Kidney (tissue), 14 donors: Measurements from ENCODE around the gene GAPDH. TPM values are rescaled to one million over a fixed set of nuclear protein-coding genes. Genes with fewer than 3 reads are reported as not detected.

Experiments used
- DNase-seq, 5 donors: peaks; one replicate each; pipeline ENCODE4 v3.0.0-alpha.2; 2013 to 2020
- FAIRE-seq: peaks from 2 replicates; lab custom pipeline; 2012; peaks lifted over from hg19 to GRCh38; lab: Jason Lieb, UNC
- H3K27ac ChIP-seq, 2 donors: one replicate each; pipeline ENCODE4 v1.7.0; 2013; ENCODE audit warnings: low read depth in 2 of 2, low read length in 2 of 2, inconsistent platforms in 1 of 2
- H3K27me3 ChIP-seq: one replicate; pipeline ENCODE4 v1.7.1; 2013; ENCODE audit warnings: low read length, inconsistent platforms; ENCODE audit not compliant: control insufficient read depth, insufficient read depth
- H3K36me3 ChIP-seq, 3 donors: one replicate each; pipeline versions ENCODE4 v1.7.0 to v1.7.1; 2013; ENCODE audit warnings: low read length in 3 of 3, control low read depth in 1 of 3, inconsistent platforms in 1 of 3; ENCODE audit not compliant: insufficient read depth in 3 of 3, control insufficient read depth in 2 of 3
- H3K4me1 ChIP-seq, 3 donors: one replicate each; pipeline versions ENCODE4 v1.7.0 to v1.7.1; 2013; ENCODE audit warnings: low read length in 3 of 3, inconsistent platforms in 1 of 3, low read depth in 1 of 3; ENCODE audit not compliant: control insufficient read depth in 2 of 3, insufficient read depth in 2 of 3
- H3K4me3 ChIP-seq, 3 donors: one replicate each; pipeline versions ENCODE4 v1.7.0 to v1.8.1; 2013; ENCODE audit warnings: low read length in 3 of 3, control low read depth in 1 of 3, inconsistent platforms in 1 of 3
- H3K9ac ChIP-seq, 3 donors: one replicate each; pipeline versions ENCODE4 v1.7.0 to v1.7.1; 2013; ENCODE audit warnings: low read length in 3 of 3, control low read depth in 1 of 3, inconsistent platforms in 1 of 3
- H3K9me3 ChIP-seq, 3 donors: one replicate each; pipeline versions ENCODE4 v1.7.0 to v1.7.1; 2013; ENCODE audit warnings: low read length in 3 of 3, control low read depth in 1 of 3, inconsistent platforms in 1 of 3; ENCODE audit not compliant: control insufficient read depth in 2 of 3, insufficient read depth in 1 of 3
- intact Hi-C: fragments of 100-400 bp; cut with DNase I; formaldehyde crosslinking; loops from one replicate; pipeline ENCODE4 v1.11.1; 2022
- polyA plus RNA-seq: library from polyadenylated mRNA; stranded (reverse); fragments of 350-450 nt; fragmentation: Illumina TruSeq; extraction: RNeasy Lipid Tissue Mini Kit (QIAGEN cat#74804); gene quantifications from one replicate; pipeline ENCODE4 v1.2.3, GENCODE V29; 2014; ENCODE audit warnings: low read depth, low replicate concordance; ENCODE audit not compliant: insufficient read depth
- total RNA-seq: library from RNA; stranded (reverse); fragmentation: NEBNext Ultra II Directional; extraction: Animal tissue kit (Norgen Biotek cat#: 25700); gene quantifications from one replicate; pipeline ENCODE4 v1.2.1, GENCODE V29; 2021
- TF ChIP-seq, protein P1 (sequence below): IDR thresholded peaks from 3 replicates; pipeline ENCODE4 v1.5.1; 2012; ENCODE audit warnings: mild to moderate bottlenecking, moderate library complexity, borderline replicate concordance; ENCODE audit not compliant: insufficient read depth; ENCODE audit errors: extremely low read depth
- donor health status: control.
- donor health status: control.
- donor health status: control.
- donor health status: control.
- donor health status: control.
- donor health status: DM: yes; HTN: yes; CAD: no.
- donor health status: Normal renal cell carcinoma (clear cell type).

Gene GAPDH
- total and polyA plus RNA-seq, 2 donors from 2014 or later = 1,501 to 4,871 TPM

DNA sequence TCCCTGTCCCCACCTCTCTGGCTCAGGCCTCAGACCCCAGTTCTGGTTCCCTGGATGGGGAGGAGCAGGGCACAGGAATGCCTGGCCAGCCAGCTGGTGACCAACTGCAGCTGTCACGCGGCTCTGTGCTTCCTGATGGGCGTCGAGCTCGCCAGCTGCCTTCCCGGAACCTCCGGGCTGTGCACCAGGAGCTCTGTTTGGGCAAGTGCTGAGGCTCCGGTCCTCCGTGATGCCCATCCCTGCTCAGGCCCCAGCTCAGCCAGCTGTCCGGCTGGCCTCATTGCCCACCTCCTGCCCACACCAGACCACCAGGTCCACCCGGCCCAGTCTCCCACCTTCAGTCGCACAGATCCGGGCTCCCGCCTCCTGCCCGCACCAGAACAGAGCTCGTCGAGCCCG, 16.7 kb downstream of the GAPDH start:
- TF ChIP-seq, protein P1, sequence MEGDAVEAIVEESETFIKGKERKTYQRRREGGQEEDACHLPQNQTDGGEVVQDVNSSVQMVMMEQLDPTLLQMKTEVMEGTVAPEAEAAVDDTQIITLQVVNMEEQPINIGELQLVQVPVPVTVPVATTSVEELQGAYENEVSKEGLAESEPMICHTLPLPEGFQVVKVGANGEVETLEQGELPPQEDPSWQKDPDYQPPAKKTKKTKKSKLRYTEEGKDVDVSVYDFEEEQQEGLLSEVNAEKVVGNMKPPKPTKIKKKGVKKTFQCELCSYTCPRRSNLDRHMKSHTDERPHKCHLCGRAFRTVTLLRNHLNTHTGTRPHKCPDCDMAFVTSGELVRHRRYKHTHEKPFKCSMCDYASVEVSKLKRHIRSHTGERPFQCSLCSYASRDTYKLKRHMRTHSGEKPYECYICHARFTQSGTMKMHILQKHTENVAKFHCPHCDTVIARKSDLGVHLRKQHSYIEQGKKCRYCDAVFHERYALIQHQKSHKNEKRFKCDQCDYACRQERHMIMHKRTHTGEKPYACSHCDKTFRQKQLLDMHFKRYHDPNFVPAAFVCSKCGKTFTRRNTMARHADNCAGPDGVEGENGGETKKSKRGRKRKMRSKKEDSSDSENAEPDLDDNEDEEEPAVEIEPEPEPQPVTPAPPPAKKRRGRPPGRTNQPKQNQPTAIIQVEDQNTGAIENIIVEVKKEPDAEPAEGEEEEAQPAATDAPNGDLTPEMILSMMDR = no peak
- DNase-seq (peak in 1 of 5 donors; percentile 84), FAIRE-seq (no peak)
- intact Hi-C loops = no loop called here
- peak overlapping the region in 1 of 3 donors; percentile 25 for H3K4me3 ChIP-seq
- no peaks in the 10 kb centered on the region for H3K9me3 ChIP-seq
- peaks cover 0 to 40% (median 15%) of the 10 kb centered on the region in 3 donors for H3K4me1 ChIP-seq
- H3K9ac ChIP-seq = peak overlapping the region in 1 of 3 donors; percentile 53
- H3K27me3 ChIP-seq = no peaks in the 10 kb centered on the region
- H3K27ac ChIP-seq = peak overlapping the region; percentile 77 to 78
- H3K36me3 ChIP-seq = peaks cover 0 to 14% (median 7%) of the 10 kb centered on the region in 3 donors

DNA sequence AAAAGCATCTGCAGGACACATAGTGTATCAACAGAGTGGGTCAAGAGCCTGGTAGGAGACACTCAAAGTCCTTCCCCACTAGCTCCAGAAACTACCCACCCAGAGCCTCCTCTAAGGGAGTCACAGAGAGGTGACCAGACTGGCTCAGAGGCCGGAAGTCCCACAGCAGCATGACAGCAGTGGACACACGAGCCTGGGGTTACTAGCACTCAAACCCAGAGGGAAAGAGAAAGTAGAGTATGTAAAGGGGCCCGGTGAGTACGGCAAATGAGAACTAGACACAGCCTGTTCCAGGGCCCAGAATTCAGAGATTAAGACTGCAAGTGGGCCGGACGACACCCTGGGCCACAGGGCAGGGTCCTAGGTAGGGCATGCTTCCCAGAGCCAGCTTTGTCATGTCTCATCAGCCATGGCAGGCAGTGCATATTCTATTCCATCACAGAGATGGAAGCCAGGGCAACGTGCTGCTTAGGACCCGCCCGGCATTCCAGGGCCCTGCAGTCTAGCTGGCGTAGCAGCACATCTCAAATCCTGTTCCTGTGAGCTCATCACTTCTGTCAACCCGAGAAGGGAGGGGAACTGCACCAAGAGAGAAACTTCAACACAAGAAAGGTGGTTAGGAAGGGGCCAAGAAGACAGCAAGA, 17.3 kb downstream of the GAPDH start:
- TF ChIP-seq, protein P1 = no peak
- DNase-seq (no peak), FAIRE-seq (no peak)
- Histone ChIP-seq H3K27me3 (no peaks in the 10 kb centered on the region), H3K9me3 (no peaks in the 10 kb centered on the region), H3K36me3 (peaks cover 0 to 12% (median 5%) of the 10 kb centered on the region in 3 donors), H3K27ac (peak overlapping the region; percentile 77 to 78), H3K4me1 (peaks cover 0 to 40% (median 15%) of the 10 kb centered on the region in 3 donors), H3K4me3 (peak overlapping the region in 1 of 3 donors; percentile 25), H3K9ac (peak overlapping the region in 1 of 3 donors; percentile 53)
- intact Hi-C loops = no loop called here

DNA sequence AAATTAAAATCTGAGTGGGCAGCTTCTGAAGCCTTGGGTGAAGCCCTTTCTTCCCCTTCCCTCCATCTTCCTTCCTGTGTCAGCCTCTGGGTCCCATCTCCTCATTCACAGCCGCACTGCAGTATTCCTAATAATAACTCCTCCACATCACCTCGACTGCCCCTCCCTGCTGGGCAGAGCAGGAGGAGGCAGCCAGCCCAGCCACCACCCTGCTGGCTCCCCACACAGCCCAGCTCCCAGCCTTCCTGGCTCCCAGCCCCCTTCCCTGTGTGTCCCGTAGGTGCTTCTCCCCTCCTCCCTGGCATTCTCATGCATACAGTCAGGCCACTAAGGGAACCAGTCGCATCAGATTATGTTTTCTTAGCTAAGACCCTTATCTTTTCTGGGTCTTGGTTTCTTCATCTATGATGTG, 17.8 kb downstream of the GAPDH start:
- no peaks in the 10 kb centered on the region for H3K27me3 ChIP-seq
- H3K9ac ChIP-seq = peak overlapping the region in 2 of 3 donors; percentile 11 to 53
- intact Hi-C loops = no loop called here
- DNase-seq (no peak), FAIRE-seq (no peak)
- no peaks in the 10 kb centered on the region for H3K9me3 ChIP-seq
- peak overlapping the region; percentile 77 to 78 for H3K27ac ChIP-seq
- H3K36me3 ChIP-seq = peaks cover under 1 to 11% (median 5%) of the 10 kb centered on the region in 3 donors
- peak overlapping the region in 1 of 3 donors; percentile 25 for H3K4me3 ChIP-seq
- TF ChIP-seq, protein P1 = no peak
- H3K4me1 ChIP-seq = peaks cover 0 to 40% (median 15%) of the 10 kb centered on the region in 3 donors
